Measurements from ENCODE around the gene TMEM116.
A peak's percentile ranks its signal among the peaks of the same experiment; 100 is the strongest.
"Not testable (repeated sequence)": the region's sequence is repeated elsewhere in the genome, so short reads cannot be mapped to it uniquely, and the experiment has no call there.

Gene TMEM116

DNA sequence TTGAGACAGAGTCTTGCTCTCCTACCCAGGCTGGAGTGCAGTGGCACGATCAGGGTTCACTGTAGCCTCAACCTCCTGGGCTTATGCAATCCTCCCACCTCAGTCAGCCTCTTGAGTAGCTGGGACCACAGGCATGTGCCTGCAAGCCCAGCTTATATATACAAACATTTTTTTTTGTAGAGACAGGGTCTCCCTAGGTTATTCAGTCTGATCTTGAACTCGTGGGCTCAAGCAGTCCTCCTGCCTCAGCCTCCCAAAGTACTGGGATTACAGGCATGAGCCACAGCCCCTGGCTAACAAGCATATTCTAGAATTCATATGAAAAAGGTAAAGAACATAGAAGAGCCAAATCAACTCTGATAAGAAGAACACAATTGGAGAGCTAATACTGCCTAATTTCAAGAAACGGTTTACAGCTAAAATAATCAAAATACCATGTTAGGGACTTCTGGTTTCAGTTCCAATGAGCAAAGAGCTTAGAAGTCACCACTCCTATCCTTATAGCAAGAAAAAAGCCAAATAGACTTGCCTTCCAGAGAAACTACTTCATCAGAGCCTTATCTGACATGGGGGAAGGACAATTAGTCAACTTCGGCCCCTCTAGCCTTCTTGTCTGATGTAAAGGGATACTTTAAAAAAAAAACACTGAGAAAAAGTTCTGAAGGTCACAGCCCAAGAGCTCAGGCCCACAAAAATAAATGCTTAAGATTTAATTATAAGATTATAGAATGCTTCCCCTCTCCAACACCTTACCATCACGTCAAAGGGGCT is 37.6 kb downstream of the TMEM116 start:
- no peak for DNase-seq (ENCODE audit: low read depth)
- TF ChIP-seq, protein P1, sequence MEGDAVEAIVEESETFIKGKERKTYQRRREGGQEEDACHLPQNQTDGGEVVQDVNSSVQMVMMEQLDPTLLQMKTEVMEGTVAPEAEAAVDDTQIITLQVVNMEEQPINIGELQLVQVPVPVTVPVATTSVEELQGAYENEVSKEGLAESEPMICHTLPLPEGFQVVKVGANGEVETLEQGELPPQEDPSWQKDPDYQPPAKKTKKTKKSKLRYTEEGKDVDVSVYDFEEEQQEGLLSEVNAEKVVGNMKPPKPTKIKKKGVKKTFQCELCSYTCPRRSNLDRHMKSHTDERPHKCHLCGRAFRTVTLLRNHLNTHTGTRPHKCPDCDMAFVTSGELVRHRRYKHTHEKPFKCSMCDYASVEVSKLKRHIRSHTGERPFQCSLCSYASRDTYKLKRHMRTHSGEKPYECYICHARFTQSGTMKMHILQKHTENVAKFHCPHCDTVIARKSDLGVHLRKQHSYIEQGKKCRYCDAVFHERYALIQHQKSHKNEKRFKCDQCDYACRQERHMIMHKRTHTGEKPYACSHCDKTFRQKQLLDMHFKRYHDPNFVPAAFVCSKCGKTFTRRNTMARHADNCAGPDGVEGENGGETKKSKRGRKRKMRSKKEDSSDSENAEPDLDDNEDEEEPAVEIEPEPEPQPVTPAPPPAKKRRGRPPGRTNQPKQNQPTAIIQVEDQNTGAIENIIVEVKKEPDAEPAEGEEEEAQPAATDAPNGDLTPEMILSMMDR (conservative IDR thresholded peaks at IDR 0.05; ENCODE audit: low read depth, low read length), result no peak

DNA sequence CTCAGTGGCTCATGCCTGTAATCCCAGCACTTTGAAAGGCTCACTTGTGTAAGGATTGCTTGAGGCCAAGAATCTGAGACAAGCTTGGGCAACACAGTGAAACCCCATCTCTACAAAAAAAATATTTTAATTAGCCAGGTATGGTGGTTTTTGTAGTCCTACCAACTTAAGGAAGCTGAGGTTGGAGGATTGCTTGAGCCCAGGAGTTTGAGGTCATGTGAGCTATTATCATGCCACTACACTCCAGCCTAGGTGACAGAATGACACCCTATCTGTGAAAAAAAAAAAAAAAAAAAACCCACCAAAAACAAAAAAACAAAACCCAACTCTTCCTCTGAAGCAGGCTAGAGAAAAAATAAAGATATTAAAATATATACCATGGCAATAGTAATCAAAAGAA is 41.2 kb downstream of the TMEM116 start:
- TF ChIP-seq, protein P1 (conservative IDR thresholded peaks at IDR 0.05; ENCODE audit: low read depth, low read length), result no peak
- DNase-seq (ENCODE audit: low read depth), result no peak
- H3K4me3 ChIP-seq (ENCODE audit: low read length), result no peak overlapping the region

More for the DNA sequence above, 37.6 kb downstream of the TMEM116 start:
- no peak overlapping the region for H3K4me3 ChIP-seq (ENCODE audit: low read length)

DNA sequence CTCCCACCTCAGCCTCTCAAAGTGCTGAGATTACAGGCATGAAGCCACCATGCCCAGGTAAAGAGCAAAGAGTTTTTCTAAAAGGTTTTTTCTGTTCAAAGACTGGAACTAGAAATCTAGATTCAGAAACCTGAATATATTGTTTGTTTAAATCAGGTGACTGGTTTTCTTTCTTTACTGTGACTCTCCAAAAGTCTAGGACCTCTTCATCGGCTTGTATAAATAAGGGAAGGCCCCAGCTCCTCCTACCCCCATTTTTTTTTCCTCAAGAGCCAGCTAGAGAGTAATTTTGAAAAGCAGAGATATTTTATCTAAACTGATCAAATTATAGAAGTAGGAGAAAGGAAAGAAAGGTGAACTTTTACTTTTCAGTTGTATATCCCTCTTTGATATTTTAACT is 48.0 kb downstream of the TMEM116 start:
- DNase-seq (ENCODE audit: low read depth), result no peak
- TF ChIP-seq, protein P1 (conservative IDR thresholded peaks at IDR 0.05; ENCODE audit: low read depth, low read length), result no peak
- H3K4me3 ChIP-seq (ENCODE audit: low read length), result no peak overlapping the region

DNA sequence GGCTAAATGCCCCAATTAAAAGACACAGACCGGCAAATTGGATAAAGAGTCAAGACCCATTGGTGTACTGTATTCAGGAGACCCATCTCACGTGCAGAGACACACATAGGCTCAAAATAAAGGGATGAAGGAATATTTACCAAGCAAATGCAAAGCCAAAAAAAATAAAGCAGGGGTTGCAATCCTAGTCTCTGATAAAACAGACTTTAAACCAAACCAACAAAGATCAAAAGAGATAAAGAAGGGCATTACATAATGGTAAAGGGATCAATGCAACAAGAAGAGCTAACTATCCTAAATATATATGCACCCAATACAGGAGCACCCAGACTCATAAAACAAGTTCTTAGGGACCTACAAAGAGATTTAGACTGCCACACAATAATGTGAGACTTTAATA is 53.4 kb downstream of the TMEM116 start:
- not testable (repeated sequence) for H3K4me3 ChIP-seq (ENCODE audit: low read length); DNase-seq (ENCODE audit: low read depth)

DNA sequence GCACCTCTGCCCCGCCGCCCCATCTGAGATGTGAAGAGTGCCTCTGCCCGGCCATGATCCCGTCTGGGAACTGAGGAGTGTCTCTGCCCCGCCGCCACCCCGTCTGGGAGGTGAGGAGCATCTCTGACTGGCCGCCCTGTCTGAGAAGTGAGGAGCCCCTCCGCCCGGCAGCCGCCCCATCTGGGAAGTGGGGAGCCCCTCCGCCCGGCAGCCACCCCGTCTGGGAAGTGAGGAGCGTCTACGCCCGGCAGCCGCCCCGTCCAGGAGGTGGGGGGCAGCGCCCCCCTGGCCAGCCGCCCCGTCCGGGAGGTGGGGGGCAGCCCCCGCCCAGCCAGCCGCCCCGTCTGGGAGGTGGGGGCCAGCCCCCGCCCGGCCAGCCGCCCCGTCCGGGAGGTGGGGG is 55.7 kb downstream of the TMEM116 start:
- H3K4me3 ChIP-seq (ENCODE audit: low read length); DNase-seq (ENCODE audit: low read depth): not testable (repeated sequence)

DNA sequence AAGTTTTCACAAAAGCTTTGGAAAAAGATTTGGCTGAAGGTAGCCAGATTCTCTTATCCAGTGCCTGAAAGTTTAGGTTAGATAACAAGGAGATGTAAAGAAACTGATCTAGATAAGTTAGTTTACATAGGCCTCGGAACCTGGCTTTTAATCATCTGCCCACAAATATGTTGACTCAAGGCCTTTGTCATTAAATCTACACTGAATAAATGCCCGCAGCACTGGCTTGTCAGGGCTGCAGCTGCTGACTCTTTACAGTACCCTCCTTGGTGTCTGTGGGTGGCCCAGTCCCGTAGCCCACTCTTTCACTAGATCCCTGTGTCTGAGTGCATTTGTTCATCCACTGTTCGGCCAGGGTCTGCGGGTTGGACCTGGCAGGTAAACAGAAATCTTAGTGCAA is 58.0 kb downstream of the TMEM116 start:
- DNase-seq (ENCODE audit: low read depth), result no peak
- no peak overlapping the region for H3K4me3 ChIP-seq (ENCODE audit: low read length)
- TF ChIP-seq, protein P1 (conservative IDR thresholded peaks at IDR 0.05; ENCODE audit: low read depth, low read length), result no peak

DNA sequence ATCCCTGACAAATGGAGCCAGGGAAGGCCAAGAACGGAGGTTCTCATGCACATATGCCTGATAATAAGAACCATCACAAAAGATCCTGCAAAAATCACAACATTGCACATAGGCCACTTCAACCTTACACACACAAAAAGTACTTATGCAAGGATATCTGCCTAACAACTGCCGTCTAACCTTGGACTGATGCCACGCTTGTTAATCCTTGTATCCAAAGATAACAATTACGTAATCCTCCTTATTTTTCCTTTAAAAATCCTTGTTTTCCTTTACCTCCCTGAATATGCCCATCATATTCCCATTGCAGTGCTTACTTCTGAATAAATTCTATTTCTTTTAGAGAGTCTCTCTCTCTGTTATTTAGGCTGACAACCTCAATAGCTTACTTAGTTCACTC is 59.5 kb downstream of the TMEM116 start:
- TF ChIP-seq, protein P1 (conservative IDR thresholded peaks at IDR 0.05; ENCODE audit: low read depth, low read length), result no peak
- no peak overlapping the region for H3K4me3 ChIP-seq (ENCODE audit: low read length)
- DNase-seq (ENCODE audit: low read depth), result peak; percentile 20

DNA sequence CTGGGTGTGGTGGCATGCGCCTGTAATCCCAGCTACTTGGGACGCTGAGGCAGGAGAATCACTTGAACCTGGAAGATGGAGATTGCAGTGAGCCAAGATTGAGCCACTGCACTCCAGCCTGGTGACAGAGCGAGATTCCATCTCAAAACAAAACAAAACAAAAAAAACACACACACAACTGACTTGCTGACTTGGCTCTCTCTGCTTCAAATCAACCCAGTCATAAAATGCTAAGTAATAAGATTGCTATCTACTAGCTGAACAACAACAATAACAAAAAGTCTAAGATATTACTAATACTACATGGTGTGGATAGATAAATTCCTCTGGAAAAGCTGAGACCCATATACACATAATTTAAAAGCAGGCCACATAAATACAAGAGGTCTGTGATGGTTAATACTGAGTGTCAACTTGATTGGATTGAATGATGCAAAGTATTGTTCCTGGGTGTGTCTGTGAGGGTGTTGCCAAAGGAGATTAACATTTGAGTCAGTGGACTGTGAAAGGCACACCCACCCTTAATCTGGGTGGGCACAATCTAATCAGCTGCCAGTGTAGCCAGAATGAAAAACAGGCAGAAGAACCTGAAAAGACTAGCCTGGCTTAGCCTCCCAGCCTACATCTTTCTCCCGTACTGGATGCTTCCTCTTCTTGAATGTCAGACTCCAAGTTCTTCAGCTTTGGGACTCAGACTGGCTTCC is 60.7 kb downstream of the TMEM116 start:
- DNase-seq (ENCODE audit: low read depth); H3K4me3 ChIP-seq (ENCODE audit: low read length): not testable (repeated sequence)

DNA sequence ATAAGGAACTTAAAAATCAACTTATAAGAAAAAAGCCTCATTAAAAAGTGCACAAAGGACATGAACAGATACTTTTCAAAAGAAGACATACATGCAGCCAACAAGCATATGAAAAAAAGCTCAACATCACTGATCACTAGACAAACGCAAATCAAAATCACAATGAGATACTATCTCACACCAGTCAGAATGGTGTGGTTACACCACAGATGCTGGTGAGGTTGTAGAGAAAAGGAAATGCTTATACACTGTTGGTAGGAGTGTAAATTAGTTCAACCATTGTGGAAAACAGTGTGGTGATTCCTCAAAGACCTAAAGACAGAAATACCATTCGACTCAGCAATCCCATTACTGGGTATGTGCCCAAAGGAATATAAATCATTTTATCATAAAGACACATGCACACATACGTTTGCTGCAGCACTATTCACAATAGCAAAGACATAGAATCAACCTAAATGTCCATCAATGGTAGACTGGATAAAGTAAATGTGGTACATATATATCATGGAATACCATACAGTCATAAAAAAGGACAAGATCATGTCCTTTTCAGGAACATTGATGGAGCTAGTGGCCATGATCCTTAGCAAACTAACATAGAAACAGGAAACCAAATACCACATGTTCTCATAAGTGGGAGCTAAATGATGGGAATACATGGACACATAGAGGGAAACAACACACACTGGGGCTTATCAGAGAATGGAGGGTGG is 61.8 kb downstream of the TMEM116 start:
- DNase-seq (ENCODE audit: low read depth); H3K4me3 ChIP-seq (ENCODE audit: low read length): not testable (repeated sequence)
